ENCODE results near the gene PPM1M.

PPM1M gene

DNA sequence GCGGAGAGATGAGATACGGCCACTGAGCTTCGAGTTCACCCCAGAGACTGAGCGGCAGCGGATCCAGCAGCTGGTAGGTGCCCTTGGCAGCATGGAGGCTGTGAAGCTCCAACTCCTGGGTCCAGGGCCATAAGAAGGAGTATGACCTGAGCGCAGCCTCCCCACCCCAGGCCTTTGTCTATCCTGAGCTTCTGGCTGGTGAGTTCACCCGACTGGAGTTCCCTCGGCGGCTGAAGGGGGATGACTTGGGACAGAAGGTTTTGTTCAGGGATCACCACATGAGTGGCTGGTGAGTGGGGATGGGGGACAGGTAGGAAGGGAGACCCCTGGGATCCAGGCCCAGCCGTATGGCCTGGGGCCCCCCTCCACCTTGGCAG, 2.6 kb downstream of the PPM1M start (continued):
- TF ChIP-seq, protein P1, sequence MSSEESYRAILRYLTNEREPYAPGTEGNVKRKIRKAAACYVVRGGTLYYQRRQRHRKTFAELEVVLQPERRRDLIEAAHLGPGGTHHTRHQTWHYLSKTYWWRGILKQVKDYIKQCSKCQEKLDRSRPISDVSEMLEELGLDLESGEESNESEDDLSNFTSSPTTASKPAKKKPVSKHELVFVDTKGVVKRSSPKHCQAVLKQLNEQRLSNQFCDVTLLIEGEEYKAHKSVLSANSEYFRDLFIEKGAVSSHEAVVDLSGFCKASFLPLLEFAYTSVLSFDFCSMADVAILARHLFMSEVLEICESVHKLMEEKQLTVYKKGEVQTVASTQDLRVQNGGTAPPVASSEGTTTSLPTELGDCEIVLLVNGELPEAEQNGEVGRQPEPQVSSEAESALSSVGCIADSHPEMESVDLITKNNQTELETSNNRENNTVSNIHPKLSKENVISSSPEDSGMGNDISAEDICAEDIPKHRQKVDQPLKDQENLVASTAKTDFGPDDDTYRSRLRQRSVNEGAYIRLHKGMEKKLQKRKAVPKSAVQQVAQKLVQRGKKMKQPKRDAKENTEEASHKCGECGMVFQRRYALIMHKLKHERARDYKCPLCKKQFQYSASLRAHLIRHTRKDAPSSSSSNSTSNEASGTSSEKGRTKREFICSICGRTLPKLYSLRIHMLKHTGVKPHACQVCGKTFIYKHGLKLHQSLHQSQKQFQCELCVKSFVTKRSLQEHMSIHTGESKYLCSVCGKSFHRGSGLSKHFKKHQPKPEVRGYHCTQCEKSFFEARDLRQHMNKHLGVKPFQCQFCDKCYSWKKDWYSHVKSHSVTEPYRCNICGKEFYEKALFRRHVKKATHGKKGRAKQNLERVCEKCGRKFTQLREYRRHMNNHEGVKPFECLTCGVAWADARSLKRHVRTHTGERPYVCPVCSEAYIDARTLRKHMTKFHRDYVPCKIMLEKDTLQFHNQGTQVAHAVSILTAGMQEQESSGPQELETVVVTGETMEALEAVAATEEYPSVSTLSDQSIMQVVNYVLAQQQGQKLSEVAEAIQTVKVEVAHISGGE (tag by site-specific recombination; conservative IDR thresholded peaks at IDR 0.05; ENCODE audit: low read depth) = no peak

DNA sequence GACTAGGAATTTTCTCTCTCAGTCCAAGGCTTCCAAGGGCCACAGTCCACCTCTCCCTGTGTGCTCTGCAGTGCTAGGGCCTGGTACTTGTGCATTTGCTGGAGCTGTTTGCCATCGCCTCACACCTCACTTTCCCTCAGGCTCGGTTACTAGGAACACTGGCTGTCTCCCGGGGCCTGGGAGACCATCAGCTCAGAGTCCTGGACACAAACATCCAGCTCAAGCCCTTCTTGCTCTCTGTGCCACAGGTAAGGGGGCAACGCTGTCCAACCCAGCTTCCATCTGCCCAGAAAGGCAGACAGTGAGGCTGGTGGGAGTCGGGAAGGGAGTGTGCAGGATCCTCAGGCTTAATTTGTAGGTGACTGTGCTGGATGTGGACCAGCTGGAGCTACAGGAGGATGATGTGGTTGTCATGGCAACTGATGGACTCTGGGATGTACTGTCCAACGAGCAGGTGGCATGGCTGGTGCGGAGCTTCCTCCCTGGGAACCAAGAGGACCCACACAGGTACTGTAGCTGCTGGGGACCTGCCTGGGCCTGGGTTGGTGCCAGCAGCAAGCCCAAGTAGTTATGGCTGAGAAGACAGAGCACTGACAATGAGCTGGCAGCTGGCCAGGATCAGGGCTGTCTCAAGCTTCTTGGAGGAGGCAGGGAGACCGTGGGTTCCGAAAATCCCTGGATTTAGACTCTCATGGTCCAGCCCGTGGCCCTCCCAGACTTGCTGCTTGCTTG, 3.4 kb downstream of the PPM1M start:
- no peak overlapping the region for H3K27ac ChIP-seq (ENCODE audit: extremely low read depth, low read depth, low read length)
- no peak overlapping the region for H3K4me3 ChIP-seq (ENCODE audit: low read depth, low read length)
- CTCF ChIA-PET = interaction anchor here (2.2 kb wide), 1 partner anchor 18 kb away, joined by 8 read pairs; no protein-coding TSS in a partner anchor
- 0 out of 2 replicates have a peak, but pooled peaks have one; percentile 17 for TF ChIP-seq ZNF600 (tag by site-specific recombination; IDR thresholded peaks at IDR 0.05)
- TF ChIP-seq, protein P2, sequence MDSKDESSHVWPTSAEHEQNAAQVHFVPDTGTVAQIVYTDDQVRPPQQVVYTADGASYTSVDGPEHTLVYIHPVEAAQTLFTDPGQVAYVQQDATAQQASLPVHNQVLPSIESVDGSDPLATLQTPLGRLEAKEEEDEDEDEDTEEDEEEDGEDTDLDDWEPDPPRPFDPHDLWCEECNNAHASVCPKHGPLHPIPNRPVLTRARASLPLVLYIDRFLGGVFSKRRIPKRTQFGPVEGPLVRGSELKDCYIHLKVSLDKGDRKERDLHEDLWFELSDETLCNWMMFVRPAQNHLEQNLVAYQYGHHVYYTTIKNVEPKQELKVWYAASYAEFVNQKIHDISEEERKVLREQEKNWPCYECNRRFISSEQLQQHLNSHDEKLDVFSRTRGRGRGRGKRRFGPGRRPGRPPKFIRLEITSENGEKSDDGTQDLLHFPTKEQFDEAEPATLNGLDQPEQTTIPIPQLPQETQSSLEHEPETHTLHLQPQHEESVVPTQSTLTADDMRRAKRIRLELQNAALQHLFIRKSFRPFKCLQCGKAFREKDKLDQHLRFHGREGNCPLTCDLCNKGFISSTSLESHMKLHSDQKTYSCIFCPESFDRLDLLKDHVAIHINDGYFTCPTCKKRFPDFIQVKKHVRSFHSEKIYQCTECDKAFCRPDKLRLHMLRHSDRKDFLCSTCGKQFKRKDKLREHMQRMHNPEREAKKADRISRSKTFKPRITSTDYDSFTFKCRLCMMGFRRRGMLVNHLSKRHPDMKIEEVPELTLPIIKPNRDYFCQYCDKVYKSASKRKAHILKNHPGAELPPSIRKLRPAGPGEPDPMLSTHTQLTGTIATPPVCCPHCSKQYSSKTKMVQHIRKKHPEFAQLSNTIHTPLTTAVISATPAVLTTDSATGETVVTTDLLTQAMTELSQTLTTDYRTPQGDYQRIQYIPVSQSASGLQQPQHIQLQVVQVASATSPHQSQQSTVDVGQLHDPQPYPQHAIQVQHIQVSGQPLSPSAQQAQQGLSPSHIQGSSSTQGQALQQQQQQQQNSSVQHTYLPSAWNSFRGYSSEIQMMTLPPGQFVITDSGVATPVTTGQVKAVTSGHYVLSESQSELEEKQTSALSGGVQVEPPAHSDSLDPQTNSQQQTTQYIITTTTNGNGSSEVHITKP (tag by site-specific recombination; IDR thresholded peaks at IDR 0.05) = peak; percentile 92
- TF ChIP-seq, protein P3, sequence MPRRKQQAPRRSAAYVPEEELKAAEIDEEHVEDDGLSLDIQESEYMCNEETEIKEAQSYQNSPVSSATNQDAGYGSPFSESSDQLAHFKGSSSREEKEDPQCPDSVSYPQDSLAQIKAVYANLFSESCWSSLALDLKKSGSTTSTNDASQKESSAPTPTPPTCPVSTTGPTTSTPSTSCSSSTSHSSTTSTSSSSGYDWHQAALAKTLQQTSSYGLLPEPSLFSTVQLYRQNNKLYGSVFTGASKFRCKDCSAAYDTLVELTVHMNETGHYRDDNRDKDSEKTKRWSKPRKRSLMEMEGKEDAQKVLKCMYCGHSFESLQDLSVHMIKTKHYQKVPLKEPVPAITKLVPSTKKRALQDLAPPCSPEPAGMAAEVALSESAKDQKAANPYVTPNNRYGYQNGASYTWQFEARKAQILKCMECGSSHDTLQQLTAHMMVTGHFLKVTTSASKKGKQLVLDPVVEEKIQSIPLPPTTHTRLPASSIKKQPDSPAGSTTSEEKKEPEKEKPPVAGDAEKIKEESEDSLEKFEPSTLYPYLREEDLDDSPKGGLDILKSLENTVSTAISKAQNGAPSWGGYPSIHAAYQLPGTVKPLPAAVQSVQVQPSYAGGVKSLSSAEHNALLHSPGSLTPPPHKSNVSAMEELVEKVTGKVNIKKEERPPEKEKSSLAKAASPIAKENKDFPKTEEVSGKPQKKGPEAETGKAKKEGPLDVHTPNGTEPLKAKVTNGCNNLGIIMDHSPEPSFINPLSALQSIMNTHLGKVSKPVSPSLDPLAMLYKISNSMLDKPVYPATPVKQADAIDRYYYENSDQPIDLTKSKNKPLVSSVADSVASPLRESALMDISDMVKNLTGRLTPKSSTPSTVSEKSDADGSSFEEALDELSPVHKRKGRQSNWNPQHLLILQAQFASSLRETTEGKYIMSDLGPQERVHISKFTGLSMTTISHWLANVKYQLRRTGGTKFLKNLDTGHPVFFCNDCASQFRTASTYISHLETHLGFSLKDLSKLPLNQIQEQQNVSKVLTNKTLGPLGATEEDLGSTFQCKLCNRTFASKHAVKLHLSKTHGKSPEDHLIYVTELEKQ (tag by site-specific recombination; IDR thresholded peaks at IDR 0.05; ENCODE audit: borderline replicate concordance) = no peak
- TF ChIP-seq GLIS1 (tag by site-specific recombination; IDR thresholded peaks at IDR 0.05) = peak; percentile 27; the same call in 1 of the 2 replicates
- no peaks in the 10 kb centered on the region; the same call in 1 of the 2 replicates for H3K4me1 ChIP-seq (ENCODE audit: control insufficient read depth, insufficient read depth, low read length)
- H3K36me3 ChIP-seq (ENCODE audit: control insufficient read depth in 2 of 2, insufficient read depth in 1 of 2, low read length in 2 of 2) = peaks cover 5 to 57% of the 10 kb centered on the region in 2 experiments; a peak in 2 of 3 replicates
- no peaks in the 10 kb centered on the region for H3K9me3 ChIP-seq (ENCODE audit: control insufficient read depth, insufficient read depth, low read depth, low read length)
- POLR2A ChIA-PET = interaction anchor here (0.5 to 2.4 kb wide), 3 partner anchors 9 to 16 kb away, joined by 3 to 6 read pairs (median 5); partner anchors contain the start of gene TWF2

DNA sequence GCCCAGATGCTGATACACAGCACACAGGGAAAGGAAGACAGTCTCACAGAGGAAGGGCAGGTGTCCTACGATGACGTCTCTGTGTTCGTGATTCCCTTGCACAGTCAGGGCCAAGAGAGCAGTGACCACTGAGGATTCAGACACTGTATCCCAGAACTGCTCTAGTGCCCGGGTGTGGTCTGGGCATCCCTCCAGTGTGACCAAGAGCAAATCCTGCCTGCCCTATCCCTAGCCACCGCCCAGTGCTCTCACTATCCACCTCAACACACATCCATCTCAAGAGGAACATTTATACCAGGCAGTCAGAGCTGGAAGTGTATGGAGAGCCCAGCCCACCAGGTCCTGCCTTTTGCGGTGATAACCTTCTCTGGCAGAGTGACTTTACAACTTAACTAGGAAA, 4.1 kb downstream of the PPM1M start:
- ChIA-PET CTCF (interaction anchor here (0.9 to 2.2 kb wide), 2 partner anchors 18 to 39 kb away, joined by 3 to 8 read pairs; no protein-coding TSS in a partner anchor), POLR2A (interaction anchor here (0.7 to 2.4 kb wide), 2 partner anchors 9 to 11 kb away, joined by 3 to 6 read pairs; partner anchors contain the start of gene TWF2)
- Histone ChIP-seq H3K9me3 (ENCODE audit: control insufficient read depth, insufficient read depth, low read depth, low read length) (no peaks in the 10 kb centered on the region), H3K4me3 (ENCODE audit: low read depth, low read length) (no peak overlapping the region), H3K27ac (ENCODE audit: extremely low read depth, low read depth, low read length) (no peak overlapping the region), H3K36me3 (ENCODE audit: control insufficient read depth in 2 of 2, insufficient read depth in 1 of 2, low read length in 2 of 2) (peaks cover 5 to 64% of the 10 kb centered on the region in 2 experiments; a peak in 2 of 3 replicates), H3K4me1 (ENCODE audit: control insufficient read depth, insufficient read depth, low read length) (no peaks in the 10 kb centered on the region; the same call in 1 of the 2 replicates)
- TF ChIP-seq ZNF792 (tag by site-specific recombination; IDR thresholded peaks at IDR 0.05) (no peak), ZNF169 (tag by site-specific recombination; IDR thresholded peaks at IDR 0.05) (no peak), ZNF501 (tag by site-specific recombination; IDR thresholded peaks at IDR 0.05) (no peak), ZNF37A (tag by site-specific recombination; IDR thresholded peaks at IDR 0.05) (no peak), ZNF211 (tag by site-specific recombination; IDR thresholded peaks at IDR 0.05; ENCODE audit: low read depth) (no peak), HOXD13 (CRISPR knock-in tag; IDR thresholded peaks at IDR 0.05; ENCODE audit: borderline replicate concordance) (no peak)
- TF ChIP-seq, protein P4, sequence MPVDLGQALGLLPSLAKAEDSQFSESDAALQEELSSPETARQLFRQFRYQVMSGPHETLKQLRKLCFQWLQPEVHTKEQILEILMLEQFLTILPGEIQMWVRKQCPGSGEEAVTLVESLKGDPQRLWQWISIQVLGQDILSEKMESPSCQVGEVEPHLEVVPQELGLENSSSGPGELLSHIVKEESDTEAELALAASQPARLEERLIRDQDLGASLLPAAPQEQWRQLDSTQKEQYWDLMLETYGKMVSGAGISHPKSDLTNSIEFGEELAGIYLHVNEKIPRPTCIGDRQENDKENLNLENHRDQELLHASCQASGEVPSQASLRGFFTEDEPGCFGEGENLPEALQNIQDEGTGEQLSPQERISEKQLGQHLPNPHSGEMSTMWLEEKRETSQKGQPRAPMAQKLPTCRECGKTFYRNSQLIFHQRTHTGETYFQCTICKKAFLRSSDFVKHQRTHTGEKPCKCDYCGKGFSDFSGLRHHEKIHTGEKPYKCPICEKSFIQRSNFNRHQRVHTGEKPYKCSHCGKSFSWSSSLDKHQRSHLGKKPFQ (tag by site-specific recombination; IDR thresholded peaks at IDR 0.05) = no peak

Measured in HEK293 (cell line).